Measurements from ENCODE around the gene NTN1. TPM values are rescaled to one million over a fixed set of nuclear protein-coding genes. Genes with fewer than 3 reads are reported as not detected.

NTN1 gene
- total and polyA plus RNA-seq, 3 donors from 2014 or later, result 4.8 to 8.8 (median 7.6) TPM

- Histone ChIP-seq H3K27ac (no peak overlapping the region), H3K9me3 (no peaks in the 10 kb centered on the region), H3K4me1 (no peaks in the 10 kb centered on the region), H3K4me3 (no peak overlapping the region), H3K36me3 (ENCODE audit: low read depth, missing control alignments) (no peaks in the 10 kb centered on the region), H3K27me3 (no peaks in the 10 kb centered on the region)
- intact Hi-C loops (cut with DNase I; ENCODE audit: low total_unique reads), result no loop called here
- TF ChIP-seq POLR2A (IDR thresholded peaks at IDR 0.05), result no peak
- no peak for TF ChIP-seq CTCF (IDR thresholded peaks at IDR 0.05)
- WGBS, 2 donors, result 93 to 94% methylated on average over 24 to 25 of the region's 25 CpGs
- no peak for DNase-seq
Measured at GRCh38 chr17:9221147-9221921, 200.0 kb downstream of the NTN1 start.

GRCh38 chr17:9221922-9222180 lies 200.5 kb downstream of the NTN1 start:
- no peak for TF ChIP-seq CTCF (IDR thresholded peaks at IDR 0.05)
- no peak for TF ChIP-seq POLR2A (IDR thresholded peaks at IDR 0.05)

GRCh38 chr17:9223531-9223930 lies 202.2 kb downstream of the NTN1 start:
- intact Hi-C loops (cut with DNase I; ENCODE audit: low total_unique reads), result no loop called here

More at GRCh38 chr17:9221922-9222180, 200.5 kb downstream of the NTN1 start:
- no peaks in the 10 kb centered on the region for H3K36me3 ChIP-seq (ENCODE audit: low read depth, missing control alignments)
- WGBS, 2 donors, result 86 to 96% methylated on average over 5 of the region's 5 CpGs
- H3K9me3 ChIP-seq, result no peaks in the 10 kb centered on the region
- no peaks in the 10 kb centered on the region for H3K27me3 ChIP-seq
- DNase-seq, result no peak
- intact Hi-C loops (cut with DNase I; ENCODE audit: low total_unique reads), result no loop called here
- no peak overlapping the region for H3K4me3 ChIP-seq
- no peak overlapping the region for H3K27ac ChIP-seq
- H3K4me1 ChIP-seq, result no peaks in the 10 kb centered on the region

GRCh38 chr17:9224485-9224884 lies 203.2 kb downstream of the NTN1 start:
- no peaks in the 10 kb centered on the region for H3K9me3 ChIP-seq
- intact Hi-C loops (cut with DNase I; ENCODE audit: low total_unique reads), result no loop called here
- TF ChIP-seq CTCF (IDR thresholded peaks at IDR 0.05) (no peak), POLR2A (IDR thresholded peaks at IDR 0.05) (no peak)

More at GRCh38 chr17:9223531-9223930, 202.2 kb downstream of the NTN1 start:
- no peaks in the 10 kb centered on the region for H3K9me3 ChIP-seq
- no peak overlapping the region for H3K4me3 ChIP-seq
- H3K27ac ChIP-seq, result no peak overlapping the region
- no peaks in the 10 kb centered on the region for H3K27me3 ChIP-seq
- TF ChIP-seq CTCF (IDR thresholded peaks at IDR 0.05) (no peak), POLR2A (IDR thresholded peaks at IDR 0.05) (no peak)
- 82% methylated on average over 6 to 8 of the region's 8 CpGs for WGBS, 2 donors
- DNase-seq, result no peak
- no peaks in the 10 kb centered on the region for H3K36me3 ChIP-seq (ENCODE audit: low read depth, missing control alignments)
- H3K4me1 ChIP-seq, result no peaks in the 10 kb centered on the region

More at GRCh38 chr17:9224485-9224884, 203.2 kb downstream of the NTN1 start:
- 87 to 96% methylated on average over 7 of the region's 7 CpGs for WGBS, 2 donors
- H3K27me3 ChIP-seq, result no peaks in the 10 kb centered on the region
- H3K36me3 ChIP-seq (ENCODE audit: low read depth, missing control alignments), result no peaks in the 10 kb centered on the region
- no peak for DNase-seq
- no peak overlapping the region for H3K27ac ChIP-seq
- no peaks in the 10 kb centered on the region for H3K4me1 ChIP-seq
- no peak overlapping the region for H3K4me3 ChIP-seq

Data from testis (tissue), 3 donors.